GM19397 (cell line): ENCODE data around the gene SIRT5.

Experiments used
- ATAC-seq: cut with Tn5 transposase; IDR thresholded peaks from one replicate; pipeline ENCODE4 v1.9.1; 2021; ENCODE audit warnings: mild to moderate bottlenecking, moderate library complexity; ENCODE audit not compliant: unreplicated experiment

Gene SIRT5

DNA sequence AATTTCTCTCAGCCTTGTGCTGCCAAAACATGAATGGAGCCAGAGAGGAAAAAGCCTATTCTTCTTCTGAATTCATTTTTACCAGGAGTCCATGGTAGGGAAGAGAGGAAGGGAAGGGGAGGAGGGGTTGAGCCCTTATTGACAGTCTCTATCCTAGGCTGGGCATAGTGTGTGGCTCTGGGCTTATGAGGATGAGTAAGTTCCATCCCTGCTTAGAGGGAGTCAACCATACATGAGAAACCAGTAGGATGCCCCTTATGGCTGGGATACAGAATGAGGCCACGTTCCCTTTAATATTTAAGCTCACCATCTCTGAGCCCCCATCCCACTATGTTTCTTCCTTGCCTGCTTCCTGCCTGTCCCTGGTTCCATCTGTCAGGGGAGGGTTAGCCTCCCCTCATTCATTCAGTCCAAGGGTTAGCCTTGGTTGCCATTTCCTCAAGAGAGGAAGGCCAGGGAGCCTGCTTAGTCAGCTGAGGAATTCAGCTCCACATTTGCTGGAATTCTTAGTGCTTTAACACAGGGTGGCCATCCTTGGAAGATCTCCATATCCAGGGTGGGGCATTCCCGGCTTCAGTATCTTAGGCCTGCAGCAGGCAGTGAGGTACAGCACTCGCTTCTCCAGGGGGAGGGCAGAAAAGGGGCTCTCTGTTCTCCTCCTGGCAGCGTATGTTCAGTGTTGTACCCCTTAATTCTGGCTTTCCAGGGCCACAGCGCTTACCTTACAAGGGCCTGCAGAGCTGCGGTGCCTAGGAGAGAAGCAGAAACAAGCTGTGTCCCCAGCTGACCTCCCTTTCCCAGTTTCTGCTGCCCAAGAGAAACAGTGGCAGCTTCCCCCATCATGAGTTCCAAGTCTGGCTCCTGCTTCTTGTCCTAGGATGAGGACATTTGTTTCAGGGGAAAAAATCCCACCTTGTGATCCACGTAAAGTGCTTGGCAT, 12.5 kb downstream of the SIRT5 start:
- ATAC-seq, result no peak

DNA sequence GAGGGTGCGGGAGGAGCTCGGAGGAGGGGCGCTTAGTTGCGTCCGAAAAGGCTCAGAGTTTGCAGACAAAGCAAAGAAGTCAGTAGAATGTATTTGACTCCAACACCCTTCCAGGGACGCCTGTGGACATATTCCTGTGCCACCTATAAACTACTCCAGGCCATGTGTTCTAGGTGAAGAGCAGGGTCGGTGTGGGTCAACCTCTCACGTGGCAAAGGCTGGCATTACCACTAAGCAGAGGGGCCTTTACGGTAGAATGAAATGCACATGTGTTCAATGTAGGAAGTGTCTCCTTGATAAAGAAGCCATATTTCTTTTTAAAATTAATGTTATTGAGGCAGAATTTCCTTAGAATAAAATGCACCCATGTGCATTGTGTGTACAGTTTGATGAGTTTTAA, 15.4 kb downstream of the SIRT5 start:
- no peak for ATAC-seq

DNA sequence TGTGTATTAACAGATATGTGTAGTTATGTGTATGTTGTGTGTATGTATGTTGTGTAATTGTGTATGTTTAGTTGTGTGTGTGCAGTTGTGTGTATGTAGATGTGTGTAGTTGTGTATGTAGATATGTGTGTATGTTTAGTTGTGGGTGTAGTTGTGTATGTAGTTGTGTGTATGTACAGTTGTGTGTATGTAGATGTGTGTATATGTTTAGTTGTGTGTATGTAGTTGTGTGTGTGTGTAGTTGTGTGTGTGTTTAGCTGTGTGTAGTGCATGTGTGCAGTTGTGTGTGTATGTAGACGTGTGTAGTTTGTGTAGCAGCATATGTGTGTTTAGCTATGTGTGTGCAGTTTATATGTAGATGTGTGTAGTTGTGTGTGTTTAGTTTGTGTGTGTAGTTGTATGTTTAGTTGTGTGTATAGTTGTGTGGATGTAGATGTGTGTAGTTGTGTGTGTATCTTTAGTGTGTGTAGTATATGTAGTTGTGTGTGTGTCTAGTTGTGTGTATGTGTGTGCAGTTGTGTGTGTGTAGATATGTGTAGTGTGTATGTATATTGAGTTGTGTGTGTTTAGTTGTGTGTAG, 16.3 kb downstream of the SIRT5 start:
- no peak for ATAC-seq

GRCh38 chr6:13591205-13591921, 17.0 kb downstream of the SIRT5 start:
- ATAC-seq, result no peak

DNA sequence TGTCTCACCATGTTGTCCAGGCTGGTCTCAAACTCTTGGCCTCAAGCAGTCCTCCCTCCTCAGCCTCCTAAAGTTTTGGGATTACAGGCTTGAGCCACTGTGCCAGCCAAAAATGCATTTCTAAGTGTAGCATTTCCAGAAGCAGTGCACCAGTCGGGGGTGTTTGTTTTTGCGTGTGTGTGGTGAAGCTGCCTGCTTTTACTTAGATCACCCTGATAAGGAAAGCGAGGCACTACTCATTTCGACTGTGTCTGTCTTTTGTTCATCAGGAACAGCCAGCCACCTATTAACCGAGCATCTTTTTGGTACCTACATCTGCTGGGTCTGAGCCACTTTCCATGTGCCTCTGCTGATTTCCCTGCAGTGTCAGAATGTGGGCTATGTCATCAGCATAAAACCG, 18.7 kb downstream of the SIRT5 start:
- no peak for ATAC-seq

GRCh38 chr6:13593720-13594119, 19.3 kb downstream of the SIRT5 start:
- ATAC-seq, result no peak

GRCh38 chr6:13597073-13597472, 22.7 kb downstream of the SIRT5 start:
- no peak for ATAC-seq

DNA sequence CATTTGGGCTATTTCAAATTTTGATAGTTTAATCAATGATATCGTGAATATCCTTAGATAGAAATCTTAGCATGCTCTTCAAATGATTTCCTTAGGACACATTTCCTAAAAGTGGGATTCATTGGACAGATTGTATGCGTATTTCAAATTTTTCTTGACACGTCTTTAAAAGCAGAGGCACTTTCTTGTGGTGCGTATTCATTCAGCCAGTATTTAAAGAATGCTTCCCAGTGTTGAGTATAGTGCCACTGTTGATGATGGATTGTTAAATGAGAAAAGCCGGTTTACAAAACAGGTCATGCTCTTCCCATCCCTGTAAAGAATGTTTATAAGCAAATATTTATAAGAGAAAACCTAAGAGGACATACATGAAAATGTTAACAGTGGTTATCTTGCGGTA, 25.6 kb downstream of the SIRT5 start:
- no peak for ATAC-seq

DNA sequence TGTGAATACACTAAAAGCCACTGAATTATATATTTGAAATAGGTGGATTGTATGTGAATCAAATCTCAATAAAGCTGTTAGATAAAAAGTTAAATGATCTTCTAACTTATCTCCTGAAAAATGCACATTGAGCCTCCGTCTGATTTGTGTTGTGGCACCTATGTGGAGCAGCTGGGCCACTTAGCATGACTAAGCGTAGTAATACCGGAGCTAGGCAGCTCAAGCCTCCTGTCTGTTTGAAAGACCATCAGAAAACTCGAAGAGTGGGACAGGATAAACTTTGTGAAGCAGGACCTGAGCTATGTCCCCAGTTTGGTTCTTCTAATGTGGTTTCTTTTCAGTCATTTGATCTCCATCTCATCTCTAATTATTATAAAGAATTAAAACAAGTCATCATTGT, 29.7 kb downstream of the SIRT5 start:
- ATAC-seq, result no peak

GRCh38 chr6:13604546-13605416, 30.4 kb downstream of the SIRT5 start:
- ATAC-seq, result no peak

DNA sequence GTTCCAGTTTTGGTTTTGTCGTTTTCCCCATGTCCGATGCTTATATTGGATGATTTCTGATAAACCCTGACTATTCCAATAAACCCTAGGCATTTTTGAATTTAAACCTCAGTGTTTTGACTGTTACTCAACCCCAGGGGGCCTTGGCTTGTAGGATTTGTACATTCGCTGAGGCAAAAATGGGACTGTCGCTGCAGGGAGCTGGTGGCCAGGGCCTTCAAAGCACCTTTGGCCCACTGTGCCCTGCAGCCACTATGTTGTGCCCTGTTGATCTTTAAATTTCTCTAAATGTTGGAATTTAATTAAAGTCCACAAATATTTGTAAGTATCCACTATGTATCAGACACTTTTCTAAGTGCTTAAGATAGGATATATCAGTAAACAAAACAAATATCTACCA, 31.2 kb downstream of the SIRT5 start:
- ATAC-seq, result no peak

GRCh38 chr6:13611715-13612114, 37.3 kb downstream of the SIRT5 start:
- no peak for ATAC-seq

GRCh38 chr6:13613029-13613594, 38.7 kb downstream of the SIRT5 start:
- no peak for ATAC-seq

- ATAC-seq, result peak; percentile 14
Observed at GRCh38 chr6:13614126-13614925, 39.9 kb downstream of the SIRT5 start.

- peak; percentile 92 for ATAC-seq
Observed at GRCh38 chr6:13614926-13615791, 40.8 kb downstream of the SIRT5 start, which contains the start of gene NOL7. NOL7 (plus strand) TSS chr6:13615335; CDS start chr6:13615359, 24 bp downstream.

GRCh38 chr6:13615792-13616120, 41.4 kb downstream of the SIRT5 start:
- peak; percentile 8 for ATAC-seq

DNA sequence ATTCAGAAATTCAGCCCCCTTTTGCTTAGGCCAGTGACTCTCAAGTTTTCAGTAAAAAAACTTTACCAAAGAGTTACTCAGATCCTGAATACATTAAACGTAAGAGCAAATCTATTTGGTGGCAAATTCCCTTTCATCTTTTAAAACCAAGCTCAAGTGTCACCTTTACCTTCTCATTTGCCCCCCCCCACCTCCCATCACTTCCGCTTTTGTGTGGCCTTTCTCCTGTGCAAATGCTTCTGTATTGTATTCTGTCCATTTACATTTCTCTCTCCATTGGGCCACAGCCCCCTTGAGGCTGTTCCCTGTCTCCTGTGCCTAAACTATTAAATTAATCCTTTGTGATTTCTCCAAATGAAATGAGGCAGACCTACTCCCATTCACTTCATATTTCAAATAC, 42.7 kb downstream of the SIRT5 start:
- ATAC-seq, result no peak

- ATAC-seq, result peak; percentile 50
Observed at GRCh38 chr6:13624871-13625288, 50.5 kb downstream of the SIRT5 start.
